GM23338 (cell line): Measurements from ENCODE around the gene ATF1. TPM values are rescaled to one million over a fixed set of nuclear protein-coding genes. Genes with fewer than 3 reads are reported as not detected.

Source experiments
- ATAC-seq: fragments of 200-7000 bp; cut with Tn5 transposase; 3 replicates; pipeline ENCODE4 v1.9.1; 2020
- DNase-seq: peaks from one replicate; pipeline ENCODE4 v3.0.0-alpha.2; 2015; ENCODE audit warnings: low spot score
- H2AFZ ChIP-seq: fragments of 200-600 bp; sonication (generic); 2 replicates; pipeline ENCODE4 v1.8.0; 2016; ENCODE audit warnings: antibody characterized with exemption, mild to moderate bottlenecking, moderate library complexity
- H3F3A ChIP-seq: fragments of 200-600 bp; sonication (generic); replicated peaks from 2 replicates; pipeline ENCODE4 v1.8.0; 2017; ENCODE audit warnings: antibody characterized with exemption, mixed run types, low read depth
- H3K27ac ChIP-seq: fragments of 200-600 bp; sonication (generic); 2 replicates; pipeline ENCODE4 v1.6.1; 2016; ENCODE audit warnings: low read depth
- H3K27me3 ChIP-seq: fragments of 200-600 bp; sonication (generic); 2 replicates; pipeline ENCODE4 v1.8.0; 2016; ENCODE audit warnings: mild to moderate bottlenecking, mixed run types, moderate library complexity; ENCODE audit not compliant: insufficient read depth
- H3K36me3 ChIP-seq: fragments of 200-600 bp; sonication (generic); 2 replicates; pipeline ENCODE4 v1.8.0; 2016; ENCODE audit warnings: mild to moderate bottlenecking; ENCODE audit not compliant: insufficient read depth
- H3K4me1 ChIP-seq: fragments of 200-600 bp; sonication (generic); 2 replicates; pipeline ENCODE4 v1.8.0; 2016; ENCODE audit warnings: mild to moderate bottlenecking, moderate library complexity; ENCODE audit not compliant: insufficient read depth
- H3K4me2 ChIP-seq: fragments of 200-600 bp; sonication (generic); 2 replicates; pipeline ENCODE4 v1.7.1; 2017; ENCODE audit warnings: mixed run types
- H3K4me3 ChIP-seq: fragments of 200-600 bp; sonication (generic); 2 replicates; pipeline ENCODE4 v1.6.1; 2016; ENCODE audit warnings: mixed run types
- H3K79me2 ChIP-seq: fragments of 200-600 bp; sonication (generic); replicated peaks from 2 replicates; pipeline ENCODE4 v1.8.0; 2017; ENCODE audit warnings: mild to moderate bottlenecking; ENCODE audit not compliant: insufficient read depth
- H3K9me2 ChIP-seq: fragments of 200-600 bp; sonication (generic); 2 replicates; pipeline ENCODE4 v1.8.0; 2017; ENCODE audit not compliant: insufficient read depth
- H4K20me1 ChIP-seq: fragments of 200-600 bp; sonication (generic); replicated peaks from 2 replicates; pipeline ENCODE4 v1.8.0; 2017; ENCODE audit warnings: mild to moderate bottlenecking; ENCODE audit not compliant: insufficient read depth
- H3K27ac Mint-ChIP-seq: 2 replicates; pipeline ENCODE4 v1.8.0; 2020; ENCODE audit warnings: inconsistent platforms, mild to moderate bottlenecking, moderate library complexity, mixed read lengths
- H3K27me3 Mint-ChIP-seq: 3 replicates; pipeline ENCODE4 v1.8.0; 2022; ENCODE audit warnings: low read depth, mild to moderate bottlenecking, moderate library complexity, mixed read lengths, inconsistent platforms; ENCODE audit not compliant: insufficient read depth, poor library complexity
- H3K36me3 Mint-ChIP-seq: 3 replicates; pipeline ENCODE4 v1.8.0; 2021; ENCODE audit warnings: low read depth, mild to moderate bottlenecking, inconsistent platforms, moderate library complexity, mixed read lengths
- H3K4me1 Mint-ChIP-seq: 3 replicates; pipeline ENCODE4 v1.8.0; 2020; ENCODE audit warnings: mild to moderate bottlenecking, inconsistent platforms, mixed read lengths
- H3K4me3 Mint-ChIP-seq: 3 replicates; pipeline ENCODE4 v1.8.0; 2021; ENCODE audit warnings: moderate library complexity, mild to moderate bottlenecking, inconsistent platforms, mixed read lengths
- H3K9me3 Mint-ChIP-seq: 3 replicates; pipeline ENCODE4 v1.8.0; 2020; ENCODE audit warnings: moderate library complexity, mild to moderate bottlenecking, inconsistent platforms, mixed read lengths
- CREB1 ChIP-seq: fragments of 250-450 bp; sonication (Bioruptor Pico); IDR thresholded peaks from 2 replicates; pipeline ENCODE4 v1.5.0; 2020; ENCODE audit warnings: low read depth, mild to moderate bottlenecking, moderate library complexity
- ETS1 ChIP-seq: IDR thresholded peaks from 2 replicates; pipeline ENCODE4 v1.6.1; 2016; ENCODE audit warnings: antibody characterized with exemption
- EZH2 ChIP-seq: fragments of 200-600 bp; sonication (generic); IDR thresholded peaks from one replicate; pipeline ENCODE4 v1.8.0; 2017; ENCODE audit warnings: antibody characterized with exemption, mild to moderate bottlenecking, low read depth; ENCODE audit not compliant: unreplicated experiment
- EZH2phosphoT487 ChIP-seq: fragments of 200-600 bp; sonication (generic); IDR thresholded peaks from one replicate; pipeline ENCODE4 v1.8.1; 2018; ENCODE audit warnings: antibody characterized with exemption; ENCODE audit not compliant: unreplicated experiment
- JUNB ChIP-seq: IDR thresholded peaks from one replicate; pipeline ENCODE4 v1.6.1; 2016; ENCODE audit warnings: antibody characterized with exemption; ENCODE audit not compliant: unreplicated experiment
- NANOG ChIP-seq: IDR thresholded peaks from 2 replicates; pipeline ENCODE4 v1.6.1; 2016; ENCODE audit warnings: antibody characterized with exemption, borderline replicate concordance
- POLR2AphosphoS5 ChIP-seq: IDR thresholded peaks from 2 replicates; pipeline ENCODE4 v1.6.1; 2016; ENCODE audit warnings: antibody characterized with exemption, low read depth
- STAT1 ChIP-seq: IDR thresholded peaks from one replicate; pipeline ENCODE4 v1.6.1; 2016; ENCODE audit warnings: antibody characterized with exemption; ENCODE audit not compliant: unreplicated experiment
- ZNF331 ChIP-seq: fragments of 250-450 bp; sonication (Bioruptor Pico); IDR thresholded peaks from 2 replicates; pipeline ENCODE4 v1.5.0; 2020; ENCODE audit warnings: low read depth, mild to moderate bottlenecking, moderate library complexity
- polyA plus RNA-seq: library from polyadenylated mRNA; unstranded; fragments of >200 nt; fragmentation: Nextera tagmentation; extraction: Ambion mirVana; gene quantifications from 2 replicates; pipeline ENCODE4 v1.2.1, GENCODE V29; 2016
- total RNA-seq: library from RNA; depleted of rRNA; stranded (reverse); fragments of >200 nt; shearing (Covaris generic); gene quantifications from 2 replicates; pipeline ENCODE4 v1.2.3, GENCODE V29; 2014
- TF ChIP-seq, protein P1 (sequence below): fragments of 250-450 bp; sonication (Bioruptor Pico); IDR thresholded peaks from 2 replicates; pipeline ENCODE4 v1.5.0; 2020; ENCODE audit warnings: mild to moderate bottlenecking, moderate library complexity

The ATF1 gene
- total and polyA plus RNA-seq, 2 experiments from 2014 or later = 17.5 to 22.7 TPM

DNA sequence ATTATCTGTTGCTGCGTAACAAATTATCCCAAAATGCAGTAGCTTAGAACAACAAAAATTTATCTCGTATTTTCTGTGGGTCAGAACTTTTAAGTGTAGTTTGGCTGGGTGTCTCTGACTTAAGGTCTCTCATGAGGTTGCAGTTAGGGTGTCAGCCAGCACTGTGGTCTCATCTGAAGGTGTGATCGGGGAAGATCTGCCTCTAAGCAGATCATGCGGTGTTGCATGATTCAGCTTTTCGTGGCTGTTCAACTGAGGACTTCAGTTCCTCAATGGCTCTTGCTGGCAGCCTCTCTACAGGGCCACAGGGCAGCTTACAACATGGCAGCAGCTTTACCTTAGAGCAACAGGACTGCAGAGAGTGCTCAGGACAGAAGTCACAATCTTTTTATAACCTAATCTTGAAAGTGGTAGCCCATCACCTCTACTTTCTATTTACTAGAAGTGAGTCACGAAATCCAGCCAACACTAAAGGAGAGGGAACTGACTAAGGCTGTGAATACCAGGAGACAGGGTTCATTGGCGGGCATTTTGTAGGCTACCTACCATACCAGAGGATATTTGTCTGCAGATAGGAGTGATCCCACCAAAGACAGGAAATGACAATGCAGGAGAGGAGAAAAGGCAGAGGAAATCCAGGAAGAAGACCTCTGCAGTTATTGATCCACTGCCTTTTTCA, 77.0 kb downstream of the ATF1 start:
- H4K20me1 ChIP-seq = no peaks in the 10 kb centered on the region
- H3K9me2 ChIP-seq = peaks cover 6% of the 10 kb centered on the region; the same call in 1 of the 2 replicates
- Mint-ChIP-seq H3K36me3 (peaks cover 10% of the 10 kb centered on the region; the same call in 2 of the 3 replicates), H3K27ac (no peak overlapping the region), H3K4me3 (no peak overlapping the region), H3K27me3 (peaks cover 3% of the 10 kb centered on the region), H3K4me1 (no peaks in the 10 kb centered on the region), H3K9me3 (peaks cover 11% of the 10 kb centered on the region)
- no peaks in the 10 kb centered on the region for H3K27me3 ChIP-seq
- no peaks in the 10 kb centered on the region for H3K79me2 ChIP-seq
- no peak for ATAC-seq
- no peak for DNase-seq
- H3K4me2 ChIP-seq = no peak overlapping the region
- H3K4me3 ChIP-seq = no peak overlapping the region
- no peak overlapping the region for H3K27ac ChIP-seq
- no peaks in the 10 kb centered on the region for H3F3A ChIP-seq
- H2AFZ ChIP-seq = no peak overlapping the region
- H3K4me1 ChIP-seq = peaks cover 11% of the 10 kb centered on the region
- no peaks in the 10 kb centered on the region for H3K36me3 ChIP-seq
- TF ChIP-seq, protein P1, sequence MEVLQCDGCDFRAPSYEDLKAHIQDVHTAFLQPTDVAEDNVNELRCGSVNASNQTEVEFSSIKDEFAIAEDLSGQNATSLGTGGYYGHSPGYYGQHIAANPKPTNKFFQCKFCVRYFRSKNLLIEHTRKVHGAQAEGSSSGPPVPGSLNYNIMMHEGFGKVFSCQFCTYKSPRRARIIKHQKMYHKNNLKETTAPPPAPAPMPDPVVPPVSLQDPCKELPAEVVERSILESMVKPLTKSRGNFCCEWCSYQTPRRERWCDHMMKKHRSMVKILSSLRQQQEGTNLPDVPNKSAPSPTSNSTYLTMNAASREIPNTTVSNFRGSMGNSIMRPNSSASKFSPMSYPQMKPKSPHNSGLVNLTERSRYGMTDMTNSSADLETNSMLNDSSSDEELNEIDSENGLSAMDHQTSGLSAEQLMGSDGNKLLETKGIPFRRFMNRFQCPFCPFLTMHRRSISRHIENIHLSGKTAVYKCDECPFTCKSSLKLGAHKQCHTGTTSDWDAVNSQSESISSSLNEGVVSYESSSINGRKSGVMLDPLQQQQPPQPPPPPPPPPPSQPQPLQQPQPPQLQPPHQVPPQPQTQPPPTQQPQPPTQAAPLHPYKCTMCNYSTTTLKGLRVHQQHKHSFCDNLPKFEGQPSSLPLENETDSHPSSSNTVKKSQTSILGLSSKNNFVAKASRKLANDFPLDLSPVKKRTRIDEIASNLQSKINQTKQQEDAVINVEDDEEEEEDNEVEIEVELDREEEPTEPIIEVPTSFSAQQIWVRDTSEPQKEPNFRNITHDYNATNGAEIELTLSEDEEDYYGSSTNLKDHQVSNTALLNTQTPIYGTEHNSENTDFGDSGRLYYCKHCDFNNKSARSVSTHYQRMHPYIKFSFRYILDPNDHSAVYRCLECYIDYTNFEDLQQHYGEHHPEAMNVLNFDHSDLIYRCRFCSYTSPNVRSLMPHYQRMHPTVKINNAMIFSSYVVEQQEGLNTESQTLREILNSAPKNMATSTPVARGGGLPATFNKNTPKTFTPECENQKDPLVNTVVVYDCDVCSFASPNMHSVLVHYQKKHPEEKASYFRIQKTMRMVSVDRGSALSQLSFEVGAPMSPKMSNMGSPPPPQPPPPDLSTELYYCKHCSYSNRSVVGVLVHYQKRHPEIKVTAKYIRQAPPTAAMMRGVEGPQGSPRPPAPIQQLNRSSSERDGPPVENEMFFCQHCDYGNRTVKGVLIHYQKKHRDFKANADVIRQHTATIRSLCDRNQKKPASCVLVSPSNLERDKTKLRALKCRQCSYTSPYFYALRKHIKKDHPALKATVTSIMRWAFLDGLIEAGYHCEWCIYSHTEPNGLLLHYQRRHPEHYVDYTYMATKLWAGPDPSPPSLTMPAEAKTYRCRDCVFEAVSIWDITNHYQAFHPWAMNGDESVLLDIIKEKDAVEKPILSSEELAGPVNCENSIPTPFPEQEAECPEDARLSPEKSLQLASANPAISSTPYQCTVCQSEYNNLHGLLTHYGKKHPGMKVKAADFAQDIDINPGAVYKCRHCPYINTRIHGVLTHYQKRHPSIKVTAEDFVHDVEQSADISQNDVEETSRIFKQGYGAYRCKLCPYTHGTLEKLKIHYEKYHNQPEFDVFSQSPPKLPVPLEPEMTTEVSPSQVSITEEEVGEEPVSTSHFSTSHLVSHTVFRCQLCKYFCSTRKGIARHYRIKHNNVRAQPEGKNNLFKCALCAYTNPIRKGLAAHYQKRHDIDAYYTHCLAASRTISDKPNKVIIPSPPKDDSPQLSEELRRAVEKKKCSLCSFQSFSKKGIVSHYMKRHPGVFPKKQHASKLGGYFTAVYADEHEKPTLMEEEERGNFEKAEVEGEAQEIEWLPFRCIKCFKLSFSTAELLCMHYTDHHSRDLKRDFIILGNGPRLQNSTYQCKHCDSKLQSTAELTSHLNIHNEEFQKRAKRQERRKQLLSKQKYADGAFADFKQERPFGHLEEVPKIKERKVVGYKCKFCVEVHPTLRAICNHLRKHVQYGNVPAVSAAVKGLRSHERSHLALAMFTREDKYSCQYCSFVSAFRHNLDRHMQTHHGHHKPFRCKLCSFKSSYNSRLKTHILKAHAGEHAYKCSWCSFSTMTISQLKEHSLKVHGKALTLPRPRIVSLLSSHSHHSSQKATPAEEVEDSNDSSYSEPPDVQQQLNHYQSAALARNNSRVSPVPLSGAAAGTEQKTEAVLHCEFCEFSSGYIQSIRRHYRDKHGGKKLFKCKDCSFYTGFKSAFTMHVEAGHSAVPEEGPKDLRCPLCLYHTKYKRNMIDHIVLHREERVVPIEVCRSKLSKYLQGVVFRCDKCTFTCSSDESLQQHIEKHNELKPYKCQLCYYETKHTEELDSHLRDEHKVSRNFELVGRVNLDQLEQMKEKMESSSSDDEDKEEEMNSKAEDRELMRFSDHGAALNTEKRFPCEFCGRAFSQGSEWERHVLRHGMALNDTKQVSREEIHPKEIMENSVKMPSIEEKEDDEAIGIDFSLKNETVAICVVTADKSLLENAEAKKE (CRISPR knock-in tag) = no peak
- TF ChIP-seq STAT1 (no peak), POLR2AphosphoS5 (no peak), EZH2phosphoT487 (no peak), NANOG (no peak), JUNB (no peak), CREB1 (no peak), ZNF331 (CRISPR knock-in tag) (no peak), EZH2 (no peak), ETS1 (no peak)
